Heart right ventricle (tissue), 16 donors: Measurements from ENCODE around the gene IGF1R. TPM values are rescaled to one million over a fixed set of nuclear protein-coding genes. Genes with fewer than 3 reads are reported as not detected.

Experiments
- ATAC-seq, 8 donors: fragments of 200-7000 bp; cut with Tn5 transposase; one replicate each; pipeline ENCODE4 v1.9.1; 2020; ENCODE audit warnings: mild to moderate bottlenecking in 8 of 8, moderate library complexity in 8 of 8, moderate number of reproducible peaks in 1 of 8
- DNase-seq, 2 donors: peaks; one replicate each; pipeline ENCODE4 v3.0.0-alpha.2; 2020
- H3K27ac ChIP-seq, 10 donors: fragments of 200-600 bp; sonication (generic) in 2 of 10; one replicate each; pipeline versions ENCODE4 v1.5.0 to v1.8.0; 2020 to 2022; ENCODE audit warnings: mild to moderate bottlenecking in 3 of 10
- H3K27me3 ChIP-seq, 7 donors: fragments of 200-600 bp; one replicate each; pipeline ENCODE4 v1.8.0; 2021 to 2022; ENCODE audit warnings: mild to moderate bottlenecking in 2 of 7
- H3K36me3 ChIP-seq, 9 donors: fragments of 200-600 bp; sonication (generic) in 1 of 9; one replicate each; pipeline versions ENCODE4 v1.5.0 to v1.8.0; 2020 to 2022; ENCODE audit warnings: mild to moderate bottlenecking in 2 of 9
- H3K4me1 ChIP-seq, 9 donors: fragments of 200-600 bp; sonication (generic) in 1 of 9; one replicate each; pipeline versions ENCODE4 v1.5.0 to v1.8.0; 2020 to 2022; ENCODE audit warnings: mild to moderate bottlenecking in 4 of 9
- H3K4me3 ChIP-seq, 10 donors: fragments of 200-600 bp; sonication (generic) in 2 of 10; one replicate each; pipeline versions ENCODE4 v1.5.0 to v1.8.0; 2020 to 2022; ENCODE audit warnings: mild to moderate bottlenecking in 7 of 10, moderate library complexity in 2 of 10
- H3K9me3 ChIP-seq, 11 donors: fragments of 200-600 bp in 10 of 11; sonication (generic) in 2 of 11; one replicate each; pipeline versions ENCODE4 v1.5.0 to v1.8.0; 2013 to 2022; ENCODE audit warnings: mild to moderate bottlenecking in 2 of 11, control low read depth in 1 of 11, moderate library complexity in 1 of 11
- CTCF ChIP-seq, 9 donors: fragments of 200-600 bp; sonication (generic) in 2 of 9; IDR thresholded peaks; one replicate each; pipeline versions ENCODE4 v1.5.0 to v1.8.0; 2021 to 2022; ENCODE audit warnings: antibody characterized with exemption in 9 of 9, mild to moderate bottlenecking in 5 of 9, moderate library complexity in 1 of 9
- WGBS, 2 donors: extraction: QIAGEN DNeasy Blood & Tissue Kit; methylation state at CpG; one replicate each; pipeline ENCODE4 v1.1.7; 2013; ENCODE audit warnings: inconsistent platforms in 1 of 2; 5-methylcytosine and 5-hydroxymethylcytosine counted together
- intact Hi-C, 10 donors: fragments of 100-400 bp; cut with DNase I; formaldehyde crosslinking; loops; one replicate each; pipeline versions ENCODE4 v1.11.1 to v1.14.2; 2022
- polyA plus RNA-seq, 2 donors: library from polyadenylated mRNA; stranded (reverse); fragments of 200-250 nt; gene quantifications; one replicate each; pipeline ENCODE4 v1.2.3, GENCODE V29; 2013
- total RNA-seq, 10 donors: library from RNA; stranded (reverse); fragmentation: NEBNext Ultra II Directional in 3 of 10; extraction: Animal tissue kit (Norgen Biotek cat#: 25700) in 3 of 10; gene quantifications; one replicate each; pipeline versions ENCODE4 v1.2.1 to v1.2.4, GENCODE V29; 2021 to 2023
- donor health status: Arrhythmogenic right ventricular cardiomyopathy.
- donor health status: ischemic (EF 13 %, LVEDD 7.1; RV severe dilation, severe dysfunction).
- donor health status: healthy with polysubstance abuse.
- donor health status: DM: no; HTN: yes; CAD: no.
- donor health status: DM: no; HTN: no; CAD: no.
- donor health status: ischemic (EF 25% LVEDD 6.9; RV normal size, moderate dysfunction).
- donor health status: ischemic (EF 25% LVEDD 5.7; RV mildly dilated, moderate dysfunction).
- donor health status: healthy.
- donor health status: DM: yes; HTN: yes; CAD: no.
- donor health status: Ischemic cardiomyopathy.
- donor health status: ischemic (EF 35%, LVEDD 5.7; RV mildly dilated, moderate dysfunction).
- donor health status: nonischemic (EF 11% LVEDD 7.7; RV severe dilation, severe dysfunction).
- donor health status: DM: yes; HTN: yes; CAD: no.
- donor health status: PGD.
- donor health status: ischemic (EF 29% LVEDD 5.4; RV normal size, mild dysfunction).
- donor health status: nonischemic (EF 23%, LVEDD 6.1; RV moderate dilation, normal function).

IGF1R gene
- total and polyA plus RNA-seq, 12 donors = 3.4 to 88.2 (median 45.9) TPM

GRCh38 chr15:98785431-98785806, 137.1 kb downstream of the IGF1R start:
- no peak for TF ChIP-seq CTCF (IDR thresholded peaks at IDR 0.05)
- DNase-seq (no peak), ATAC-seq (peak in 1 of 8 donors; percentile 6)
- Histone ChIP-seq H3K4me3 (no peak overlapping the region), H3K9me3 (no peaks in the 10 kb centered on the region), H3K36me3 (no peaks in the 10 kb centered on the region), H3K27me3 (no peaks in the 10 kb centered on the region), H3K27ac (peak overlapping the region in 5 of 10 donors; percentile 24 to 65 (median 37)), H3K4me1 (peaks cover 6 to 62% (median 46%) of the 10 kb centered on the region in 9 donors)
- intact Hi-C loops = loop anchor here in 4 of 10 donors (5.0 to 10.0 kb wide), 4 partner anchors 62 to 289 kb away; no protein-coding TSS in a partner anchor
- WGBS, 2 donors = 63 to 67% methylated on average over 3 of the region's 3 CpGs

GRCh38 chr15:98785807-98786621, 137.7 kb downstream of the IGF1R start:
- H3K4me3 ChIP-seq = no peak overlapping the region
- DNase-seq = peak in 1 of 2 donors; percentile 38
- peak overlapping the region in 6 of 10 donors; percentile 24 to 65 (median 44) for H3K27ac ChIP-seq
- 70 to 72% methylated on average over 9 of the region's 9 CpGs for WGBS, 2 donors
- H3K4me1 ChIP-seq = peaks cover 6 to 62% (median 46%) of the 10 kb centered on the region in 9 donors
- no peaks in the 10 kb centered on the region for H3K9me3 ChIP-seq
- no peaks in the 10 kb centered on the region for H3K36me3 ChIP-seq
- intact Hi-C loops = loop anchor here in 4 of 10 donors (5.0 to 10.0 kb wide), 4 partner anchors 61 to 289 kb away; no protein-coding TSS in a partner anchor
- H3K27me3 ChIP-seq = no peaks in the 10 kb centered on the region
- ATAC-seq = peak; percentile 41 to 90 (median 81)
- peak in 1 of 9 donors; percentile 5 for TF ChIP-seq CTCF (IDR thresholded peaks at IDR 0.05)

- 65 to 77% methylated on average over 9 of the region's 9 CpGs for WGBS, 2 donors
- H3K4me1 ChIP-seq = peaks cover 6 to 66% (median 49%) of the 10 kb centered on the region in 9 donors
- no peaks in the 10 kb centered on the region for H3K9me3 ChIP-seq
- H3K27me3 ChIP-seq = no peaks in the 10 kb centered on the region
- intact Hi-C loops = loop anchor here in 4 of 10 donors (5.0 to 10.0 kb wide), 4 partner anchors 61 to 288 kb away; no protein-coding TSS in a partner anchor
- no peak for TF ChIP-seq CTCF (IDR thresholded peaks at IDR 0.05)
- H3K27ac ChIP-seq = peak overlapping the region in 6 of 10 donors; percentile 37 to 65 (median 44)
- H3K4me3 ChIP-seq = no peak overlapping the region
- ATAC-seq (peak in 5 of 8 donors; percentile 39 to 72 (median 60)), DNase-seq (no peak)
- H3K36me3 ChIP-seq = no peaks in the 10 kb centered on the region
These were observed 138.4 kb downstream of the IGF1R start for GRCh38 chr15:98786717-98787116.

- Histone ChIP-seq H3K4me1 (peaks cover 6 to 70% (median 53%) of the 10 kb centered on the region in 9 donors), H3K4me3 (no peak overlapping the region), H3K27ac (peak overlapping the region in 6 of 10 donors; percentile 3 to 65 (median 40)), H3K9me3 (no peaks in the 10 kb centered on the region), H3K36me3 (no peaks in the 10 kb centered on the region), H3K27me3 (no peaks in the 10 kb centered on the region)
- DNase-seq (no peak), ATAC-seq (no peak)
- intact Hi-C loops = loop anchor here in 4 of 10 donors (5.0 to 10.0 kb wide), 4 partner anchors 60 to 288 kb away; no protein-coding TSS in a partner anchor
- TF ChIP-seq CTCF (IDR thresholded peaks at IDR 0.05) = no peak
- 96 to 98% methylated on average over 2 of the region's 2 CpGs for WGBS, 2 donors
These were observed 138.9 kb downstream of the IGF1R start for GRCh38 chr15:98787194-98787593.
